Activated CD8-positive, alpha-beta memory T cell treated with anti-CD3 and anti-CD28 coated beads, Interleukin-2, amount 50 U/mL, for 4 hours (primary cell): Measurements from ENCODE around the gene UBE2D2.

Experiments
- DNase-seq: peaks from one replicate; pipeline ENCODE4 v3.0.0-alpha.2; 2020

Gene UBE2D2

GRCh38 chr5:139636207-139636792 is 75.2 kb downstream of the UBE2D2 start:
- DNase-seq, result peak; percentile 55

- DNase-seq, result no peak
These were observed 75.9 kb downstream of the UBE2D2 start for GRCh38 chr5:139636975-139637408.

DNA sequence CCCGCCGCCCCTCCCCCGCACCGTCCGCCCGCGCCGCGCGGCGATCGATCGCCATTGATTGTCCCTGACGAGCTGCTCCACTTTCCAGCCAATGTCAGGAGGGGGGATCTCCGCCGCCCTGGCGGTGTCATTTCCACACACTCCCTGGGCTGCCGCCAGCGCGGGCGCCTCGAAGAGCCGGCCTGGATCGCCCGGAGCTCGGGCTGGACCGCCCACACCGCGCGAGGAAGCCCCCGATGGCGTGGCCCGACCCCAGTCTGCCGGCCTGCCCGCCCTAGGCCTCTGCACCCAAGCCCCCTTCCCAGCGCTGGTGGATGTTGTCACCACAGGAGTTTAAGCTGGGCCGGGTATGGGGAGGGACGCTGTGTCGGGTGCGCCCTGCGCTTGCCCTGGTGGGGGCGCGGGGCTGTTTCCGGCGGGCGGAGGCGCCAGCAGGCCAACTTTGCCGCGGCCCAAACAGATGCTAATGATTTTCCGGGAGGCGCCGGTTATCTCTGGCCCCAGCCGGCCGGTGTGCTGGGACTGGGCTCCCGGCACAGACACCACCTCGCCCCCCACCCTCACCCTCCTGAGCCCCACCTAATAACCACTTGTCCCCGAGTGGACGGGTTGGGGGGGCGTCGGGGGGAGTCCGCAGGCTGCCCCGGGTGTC is 76.4 kb downstream of the UBE2D2 start:
- DNase-seq, result peak; percentile 59

DNA sequence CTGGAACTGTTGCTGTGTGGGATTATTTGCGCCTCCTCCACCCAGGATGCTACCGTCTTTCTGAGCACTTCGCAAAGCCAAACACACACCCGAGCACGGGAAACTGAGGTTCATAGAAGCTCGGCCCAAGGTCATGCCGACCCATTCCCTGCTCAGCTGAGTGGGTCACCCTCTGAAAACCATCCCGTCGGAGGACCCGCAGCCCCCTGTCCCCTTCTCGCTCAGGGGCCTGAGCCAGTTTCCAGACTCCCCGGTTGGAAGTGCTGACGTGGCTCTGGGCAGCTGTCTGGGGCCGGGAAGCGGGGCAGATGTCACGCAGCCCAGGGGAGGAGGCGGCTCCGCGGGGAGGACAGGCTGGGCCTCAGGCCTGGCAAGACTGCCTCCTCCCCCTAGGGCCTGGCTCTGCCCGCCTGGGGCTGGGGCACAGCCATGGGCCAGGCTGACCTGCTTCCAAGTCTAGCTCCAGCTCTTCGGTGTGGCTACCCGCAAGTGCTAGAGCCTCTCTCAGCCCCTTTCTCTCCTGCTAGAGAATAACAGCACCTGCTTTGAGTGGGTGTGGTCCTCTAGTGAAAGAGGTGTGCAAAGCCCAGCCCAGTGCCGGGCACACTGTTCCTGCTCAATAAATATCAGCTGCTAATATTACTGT is 77.1 kb downstream of the UBE2D2 start:
- no peak for DNase-seq

GRCh38 chr5:139638736-139639618 is 77.8 kb downstream of the UBE2D2 start:
- DNase-seq, result peak; percentile 8

- DNase-seq, result peak; percentile 8
These were observed 78.7 kb downstream of the UBE2D2 start for GRCh38 chr5:139639619-139640380.

DNA sequence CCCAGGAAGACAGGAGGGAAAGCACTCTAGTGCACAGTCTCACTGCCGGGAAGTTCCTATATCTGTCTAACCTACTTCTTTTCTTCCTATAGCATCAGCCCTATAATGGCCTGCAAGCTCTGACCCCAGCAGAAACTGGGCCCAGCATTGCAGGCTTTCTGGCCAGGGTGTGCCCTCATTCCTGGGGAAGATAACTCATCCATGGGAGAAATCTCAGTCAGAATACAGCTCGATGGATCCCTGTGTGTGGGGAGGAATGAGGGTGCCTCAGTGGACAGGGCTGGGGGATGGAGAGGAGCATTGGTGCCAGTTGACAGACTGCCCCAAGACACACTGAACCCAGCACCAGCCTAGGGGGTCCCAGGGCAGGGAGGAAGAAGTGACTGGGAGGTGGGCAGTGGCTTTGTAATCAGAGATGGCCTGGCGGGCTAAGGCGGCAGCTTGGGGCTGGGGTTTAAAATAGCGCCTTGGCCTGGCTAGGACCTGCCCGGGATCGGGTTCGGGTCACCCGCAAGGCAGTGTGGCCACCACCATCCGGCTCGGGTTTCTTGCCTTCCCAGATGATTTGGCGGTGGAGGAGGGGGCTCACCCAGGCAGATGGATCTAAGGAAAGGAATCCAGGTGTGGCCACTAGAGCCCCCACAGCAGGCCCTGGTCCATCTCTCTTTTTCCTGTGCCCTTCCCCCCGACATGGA is 79.4 kb downstream of the UBE2D2 start:
- DNase-seq, result peak; percentile 12

DNA sequence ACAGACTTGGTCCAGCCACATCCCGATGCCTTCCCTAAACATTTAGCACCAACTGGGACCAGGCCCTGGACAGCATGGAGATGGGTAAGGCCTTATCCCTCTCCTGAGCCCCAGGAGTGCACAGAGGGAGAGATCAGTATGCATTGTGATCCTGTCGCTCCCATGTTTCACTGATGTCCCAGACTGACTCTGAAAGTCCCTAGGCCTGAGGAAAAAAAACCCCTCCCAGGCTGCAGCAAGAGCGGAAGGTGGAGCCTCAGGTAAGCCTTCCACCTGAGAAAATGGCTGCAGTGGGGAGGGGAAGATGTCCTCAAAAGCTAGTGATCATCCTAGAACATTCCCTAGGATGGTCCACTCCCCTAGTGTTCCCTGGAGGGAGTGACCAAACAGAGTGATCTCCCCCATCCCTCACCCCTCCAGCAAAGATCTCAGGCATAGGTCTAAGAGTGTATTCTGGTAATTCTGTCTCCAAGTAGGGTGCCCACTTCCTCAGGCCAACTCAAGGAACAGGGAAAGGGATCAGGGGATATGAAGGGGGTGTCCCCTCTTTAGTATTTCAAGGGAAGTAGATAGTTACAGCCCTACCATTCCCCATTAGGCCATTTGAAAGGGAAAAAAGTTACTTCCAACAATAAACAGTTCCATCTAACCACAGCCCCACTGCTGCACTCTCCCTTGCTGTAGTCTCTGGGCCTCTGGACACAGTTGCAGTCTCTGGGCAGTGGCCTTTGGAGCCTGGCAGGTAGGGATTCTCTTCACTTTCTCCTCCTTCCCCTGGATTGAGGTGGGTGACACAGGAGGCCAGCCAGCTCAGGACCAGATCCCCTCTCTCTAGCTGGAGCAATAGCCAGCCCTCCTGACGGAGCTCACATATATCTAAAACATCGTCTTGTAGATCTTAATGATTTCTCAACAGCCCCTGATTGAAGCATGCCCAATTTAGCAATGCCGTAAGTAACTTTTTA is 80.3 kb downstream of the UBE2D2 start:
- no peak for DNase-seq

DNA sequence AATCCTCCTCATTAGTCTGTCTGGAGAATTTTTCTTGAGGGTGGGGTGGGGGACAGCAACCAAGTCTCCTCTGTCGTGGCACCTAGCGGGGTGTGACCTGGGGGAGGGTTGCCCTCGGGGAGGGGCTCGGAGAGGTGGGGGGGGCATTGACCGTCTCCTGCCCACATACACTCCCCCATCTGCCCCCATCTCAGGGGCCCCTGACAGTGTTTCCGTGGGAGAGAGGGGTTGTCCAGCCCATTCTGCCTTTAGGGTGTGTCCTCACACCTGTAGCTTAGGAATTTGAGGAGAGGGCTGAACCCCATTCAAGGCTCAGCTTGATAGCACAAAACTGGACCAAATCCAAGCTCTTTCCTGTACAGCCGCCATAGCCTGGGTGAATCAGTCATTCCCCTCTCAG is 81.1 kb downstream of the UBE2D2 start:
- DNase-seq, result peak; percentile 1

GRCh38 chr5:139642891-139643871 is 82.0 kb downstream of the UBE2D2 start:
- DNase-seq, result peak; percentile 11

DNA sequence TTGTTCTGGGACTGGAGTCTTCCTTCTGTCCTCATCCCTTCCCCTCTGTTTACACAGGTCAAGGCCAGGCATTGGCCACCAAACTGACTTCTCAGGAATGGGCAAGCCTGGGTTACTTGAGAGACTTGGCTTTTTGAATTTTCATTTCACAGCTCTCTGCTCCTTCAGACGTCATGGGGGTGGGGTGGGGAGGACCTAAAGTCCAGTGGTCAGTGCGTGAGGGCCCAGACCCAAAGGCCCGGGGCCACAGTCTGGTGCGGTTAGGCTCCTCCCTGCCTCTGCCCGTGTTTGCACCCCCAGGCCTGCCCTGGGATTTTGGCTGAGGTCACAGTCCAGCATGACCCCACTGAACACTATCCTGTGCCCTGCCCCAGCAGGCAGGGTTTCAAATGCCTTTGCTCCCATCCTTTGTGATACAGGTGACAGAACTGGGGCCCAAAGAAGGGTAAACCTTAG is 82.9 kb downstream of the UBE2D2 start:
- peak; percentile 4 for DNase-seq

DNA sequence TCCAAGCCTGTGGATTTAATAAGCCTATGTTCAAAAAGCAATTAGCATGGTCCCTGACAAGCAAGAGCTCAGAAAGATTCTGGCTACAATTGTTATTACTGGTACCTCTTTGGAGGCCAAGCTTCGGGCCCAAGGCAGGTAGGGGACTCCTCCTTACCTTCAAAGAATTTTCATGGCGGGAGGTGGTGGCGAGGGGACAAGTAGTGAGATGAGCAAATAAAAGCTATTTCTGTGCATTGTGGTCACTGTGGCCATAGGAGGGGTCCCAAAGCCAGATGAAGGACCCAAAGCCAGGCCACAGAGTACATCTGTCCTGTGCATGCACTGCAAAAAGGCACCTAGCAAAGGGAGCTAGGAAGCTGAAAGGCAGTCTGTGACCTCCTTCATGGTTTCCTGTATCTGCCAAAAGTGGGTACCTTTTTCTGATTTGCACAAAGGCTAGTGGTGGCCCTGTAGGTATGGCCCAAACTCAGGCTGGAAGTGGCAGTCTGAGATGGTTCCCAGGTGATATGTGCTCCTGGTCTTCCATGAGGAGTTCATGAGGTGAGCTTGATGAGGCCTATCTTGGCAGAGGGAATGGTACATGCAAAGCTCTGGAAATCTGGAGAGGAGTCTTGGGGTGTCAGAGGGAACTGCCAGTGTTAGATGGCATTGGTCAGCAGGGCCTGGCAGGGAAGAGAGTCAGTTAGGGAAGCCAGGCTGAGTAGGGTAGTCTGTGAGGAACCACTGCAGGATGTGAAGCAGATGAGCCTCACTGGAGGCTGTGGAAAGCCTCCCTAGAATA is 83.7 kb downstream of the UBE2D2 start:
- DNase-seq, result peak; percentile 1

DNA sequence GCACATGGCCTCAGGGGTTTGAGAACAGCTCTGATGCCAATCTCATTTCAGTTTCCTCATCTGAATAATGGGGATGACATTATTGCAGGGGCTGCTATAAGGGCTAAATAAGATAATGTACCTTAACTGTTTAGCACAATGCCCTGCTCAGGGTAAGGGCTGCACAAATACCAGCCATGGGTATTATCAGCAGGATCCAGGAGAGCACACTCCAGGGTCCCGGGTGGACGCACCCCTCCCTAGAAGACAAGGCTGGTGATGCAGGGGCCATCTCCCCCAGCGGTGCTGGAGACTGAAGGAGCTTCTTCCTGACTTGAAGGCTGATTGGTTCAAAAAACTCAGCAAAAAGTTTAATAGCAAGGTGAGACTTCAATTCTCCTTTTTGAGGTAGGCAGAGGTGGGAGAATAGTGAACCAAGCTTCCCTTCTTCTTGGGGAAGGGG is 84.3 kb downstream of the UBE2D2 start:
- DNase-seq, result no peak

DNA sequence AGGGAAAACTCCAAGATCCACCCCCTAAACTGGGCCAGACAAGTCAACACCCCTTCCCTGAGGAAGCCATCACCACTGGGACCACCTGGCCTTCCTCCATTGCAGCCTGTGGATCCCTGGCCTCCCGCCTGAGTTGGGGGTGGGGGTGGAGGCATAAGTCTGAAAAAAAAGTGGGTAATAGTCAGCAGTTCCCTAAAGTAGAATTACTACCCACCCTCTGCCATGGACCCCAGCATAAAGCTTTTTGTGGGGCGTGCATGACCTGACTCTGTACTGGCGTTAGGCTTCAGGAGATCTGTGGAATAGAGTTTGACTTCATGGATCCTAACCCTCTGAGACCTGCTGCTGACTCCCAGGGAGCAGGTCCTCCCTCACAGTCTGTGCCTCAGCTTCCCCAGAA is 85.0 kb downstream of the UBE2D2 start:
- DNase-seq, result peak; percentile 3

- peak; percentile 12 for DNase-seq
These were observed 85.9 kb downstream of the UBE2D2 start for GRCh38 chr5:139646912-139647505.

GRCh38 chr5:139647506-139648204 is 86.5 kb downstream of the UBE2D2 start:
- peak; percentile 6 for DNase-seq
